WTC11 (cell line): ENCODE data around the gene TBX4. TPM values are rescaled to one million over a fixed set of nuclear protein-coding genes. Genes with fewer than 3 reads are reported as not detected.

Experiments used
- ATAC-seq: fragments of 200-7000 bp; cut with Tn5 transposase; 2 replicates; pipeline ENCODE4 v1.10.0; 2021; ENCODE audit warnings: mild to moderate bottlenecking, moderate library complexity
- CTCF ChIA-PET: fragments of 300-600 bp; sonication (Branson Sonifier 250); formaldehyde crosslinking; loops from one replicate; lab custom pipeline; 2021; ENCODE audit warnings: antibody characterized with exemption; lab: Charles Lee
- POLR2A ChIA-PET: fragments of 350-600 bp; sonication (Branson Sonifier 250); formaldehyde crosslinking; loops from one replicate; lab custom pipeline; 2021; ENCODE audit warnings: antibody characterized with exemption; lab: Charles Lee
- DNase-seq: peaks from one replicate; pipeline ENCODE4 v3.0.0; 2021; ENCODE audit warnings: low spot score
- H3K27ac Mint-ChIP-seq: 2 replicates; pipeline ENCODE4 v1.8.0; 2021; ENCODE audit warnings: mixed read lengths
- H3K27me3 Mint-ChIP-seq: 2 replicates; pipeline ENCODE4 v1.8.0; 2021; ENCODE audit warnings: low read depth, mild to moderate bottlenecking, moderate library complexity, mixed read lengths
- H3K36me3 Mint-ChIP-seq: 2 replicates; pipeline ENCODE4 v1.8.0; 2021; ENCODE audit warnings: mixed read lengths
- H3K4me1 Mint-ChIP-seq: 2 replicates; pipeline ENCODE4 v1.8.0; 2022; ENCODE audit warnings: mixed read lengths
- H3K4me3 Mint-ChIP-seq: 2 replicates; pipeline ENCODE4 v1.8.0; 2021; ENCODE audit warnings: mild to moderate bottlenecking, moderate library complexity, mixed read lengths
- H3K9me3 Mint-ChIP-seq: 2 replicates; pipeline ENCODE4 v1.8.0; 2021; ENCODE audit warnings: mixed read lengths
- ATF1 ChIP-seq: sonication (generic); formaldehyde crosslinking; IDR thresholded peaks from 2 replicates; pipeline ENCODE4 v1.8.1; 2023; ENCODE audit warnings: mild to moderate bottlenecking, moderate library complexity, missing genetic modification reagents
- CREM ChIP-seq: sonication (generic); formaldehyde crosslinking; IDR thresholded peaks from 2 replicates; pipeline ENCODE4 v1.8.1; 2022; ENCODE audit warnings: mild to moderate bottlenecking, missing genetic modification reagents, moderate library complexity
- FOXJ3 ChIP-seq: sonication (generic); formaldehyde crosslinking; IDR thresholded peaks from 2 replicates; pipeline ENCODE4 v1.9.0; 2021; ENCODE audit warnings: missing genetic modification reagents, mild to moderate bottlenecking, borderline replicate concordance
- FOXK1 ChIP-seq: sonication (generic); formaldehyde crosslinking; IDR thresholded peaks from 2 replicates; pipeline ENCODE4 v1.8.0; 2022; ENCODE audit warnings: mild to moderate bottlenecking, moderate library complexity, missing genetic modification reagents
- FOXP1 ChIP-seq: sonication (generic); formaldehyde crosslinking; IDR thresholded peaks from 2 replicates; pipeline ENCODE4 v1.8.0; 2022; ENCODE audit warnings: missing genetic modification reagents, mild to moderate bottlenecking, moderate library complexity, borderline replicate concordance
- IRF2 ChIP-seq: sonication (generic); formaldehyde crosslinking; IDR thresholded peaks from 2 replicates; pipeline ENCODE4 v1.8.0; 2022; ENCODE audit warnings: low read depth, missing genetic modification reagents, borderline replicate concordance
- JAZF1 ChIP-seq: fragments of 250-450 bp; sonication (Bioruptor Pico); IDR thresholded peaks from 2 replicates; pipeline ENCODE4 v1.9.0; 2021; ENCODE audit warnings: moderate library complexity, mild to moderate bottlenecking, inconsistent platforms
- NR1H2 ChIP-seq: sonication (generic); formaldehyde crosslinking; IDR thresholded peaks from 2 replicates; pipeline ENCODE4 v1.9.0; 2021; ENCODE audit warnings: mild to moderate bottlenecking, moderate library complexity, missing genetic modification reagents
- ZNF416 ChIP-seq: fragments of 250-450 bp; sonication (Bioruptor Pico); IDR thresholded peaks from 2 replicates; pipeline ENCODE4 v1.9.0; 2021; ENCODE audit warnings: mild to moderate bottlenecking, inconsistent platforms
- total RNA-seq: library from RNA; stranded (reverse); gene quantifications from 3 replicates; pipeline ENCODE4 v1.2.3, GENCODE V29; 2021
- TF ChIP-seq, protein P1 (sequence below): sonication (generic); formaldehyde crosslinking; IDR thresholded peaks from 2 replicates; pipeline ENCODE4 v1.8.1; 2023; ENCODE audit warnings: mild to moderate bottlenecking, missing genetic modification reagents, borderline replicate concordance
- TF ChIP-seq, protein P2 (sequence below): fragments of 250-450 bp; sonication (Bioruptor Pico); IDR thresholded peaks from 2 replicates; pipeline ENCODE4 v1.9.0; 2021; ENCODE audit warnings: moderate library complexity, mild to moderate bottlenecking, inconsistent platforms, borderline replicate concordance
- TF ChIP-seq, protein P3 (sequence below): sonication (generic); formaldehyde crosslinking; IDR thresholded peaks from 2 replicates; pipeline ENCODE4 v1.8.0; 2023; ENCODE audit warnings: missing genetic modification reagents, mild to moderate bottlenecking, borderline replicate concordance
- TF ChIP-seq, protein P4 (sequence below): sonication (generic); formaldehyde crosslinking; IDR thresholded peaks from 2 replicates; pipeline ENCODE4 v1.8.0; 2022; ENCODE audit warnings: mild to moderate bottlenecking, missing genetic modification reagents
- TF ChIP-seq, protein P5 (sequence below): fragments of 250-450 bp; sonication (Bioruptor Pico); IDR thresholded peaks from 2 replicates; pipeline ENCODE4 v1.8.0; 2021; ENCODE audit warnings: mild to moderate bottlenecking
- TF ChIP-seq, protein P6 (sequence below): sonication (generic); formaldehyde crosslinking; IDR thresholded peaks from 2 replicates; pipeline ENCODE4 v1.8.1; 2023; ENCODE audit warnings: mild to moderate bottlenecking, moderate library complexity, missing genetic modification reagents
- TF ChIP-seq, protein P7 (sequence below): fragments of 250-450 bp; sonication (Bioruptor Pico); conservative IDR thresholded peaks from 2 replicates; pipeline ENCODE4 v1.9.0; 2021; ENCODE audit warnings: mild to moderate bottlenecking

The TBX4 gene
- total RNA-seq, 1 experiment from 2014 or later, result not detected

DNA sequence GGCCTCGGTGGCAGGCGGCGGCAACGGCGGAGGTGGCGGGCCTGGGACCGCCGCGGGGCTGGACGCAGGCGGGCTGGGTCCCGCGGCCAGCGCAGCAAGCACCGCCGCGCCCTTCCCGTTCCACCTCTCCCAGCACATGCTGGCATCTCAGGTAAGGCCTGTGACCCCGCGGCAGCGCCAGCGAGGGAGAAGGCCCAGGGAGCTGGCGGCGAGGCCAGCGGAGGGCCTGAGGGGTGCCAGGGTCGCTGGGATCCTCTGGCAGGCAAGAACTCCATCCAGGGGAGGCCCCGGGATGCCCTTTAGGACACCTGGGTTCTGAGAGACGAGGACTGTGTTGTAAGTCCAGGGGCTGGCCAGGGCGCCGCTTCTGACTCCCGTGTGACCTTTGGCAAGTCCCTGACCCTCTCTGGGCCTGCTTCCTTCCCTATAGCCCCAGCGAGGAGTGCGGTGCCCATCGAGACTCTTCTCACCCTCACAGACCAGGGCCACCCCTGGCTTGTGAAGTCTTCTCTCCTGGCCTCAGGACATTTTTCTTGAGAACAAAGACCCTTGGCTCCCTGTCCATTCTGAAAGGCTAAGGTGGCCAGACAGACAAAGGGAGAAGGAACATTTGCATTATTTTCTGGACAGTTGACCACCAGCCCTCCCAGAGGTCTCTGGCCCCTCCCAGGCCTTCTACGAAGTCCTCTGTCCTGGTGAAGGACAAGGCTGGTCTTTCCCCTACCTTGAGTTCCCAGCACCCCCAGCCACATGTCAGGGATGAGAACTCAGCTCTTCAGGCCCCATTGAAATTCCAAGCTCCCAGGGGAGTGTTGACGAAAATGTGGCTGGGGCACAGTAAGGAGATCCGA lies 46.3 kb upstream of the TBX4 start (continued):
- TF ChIP-seq, protein P1, sequence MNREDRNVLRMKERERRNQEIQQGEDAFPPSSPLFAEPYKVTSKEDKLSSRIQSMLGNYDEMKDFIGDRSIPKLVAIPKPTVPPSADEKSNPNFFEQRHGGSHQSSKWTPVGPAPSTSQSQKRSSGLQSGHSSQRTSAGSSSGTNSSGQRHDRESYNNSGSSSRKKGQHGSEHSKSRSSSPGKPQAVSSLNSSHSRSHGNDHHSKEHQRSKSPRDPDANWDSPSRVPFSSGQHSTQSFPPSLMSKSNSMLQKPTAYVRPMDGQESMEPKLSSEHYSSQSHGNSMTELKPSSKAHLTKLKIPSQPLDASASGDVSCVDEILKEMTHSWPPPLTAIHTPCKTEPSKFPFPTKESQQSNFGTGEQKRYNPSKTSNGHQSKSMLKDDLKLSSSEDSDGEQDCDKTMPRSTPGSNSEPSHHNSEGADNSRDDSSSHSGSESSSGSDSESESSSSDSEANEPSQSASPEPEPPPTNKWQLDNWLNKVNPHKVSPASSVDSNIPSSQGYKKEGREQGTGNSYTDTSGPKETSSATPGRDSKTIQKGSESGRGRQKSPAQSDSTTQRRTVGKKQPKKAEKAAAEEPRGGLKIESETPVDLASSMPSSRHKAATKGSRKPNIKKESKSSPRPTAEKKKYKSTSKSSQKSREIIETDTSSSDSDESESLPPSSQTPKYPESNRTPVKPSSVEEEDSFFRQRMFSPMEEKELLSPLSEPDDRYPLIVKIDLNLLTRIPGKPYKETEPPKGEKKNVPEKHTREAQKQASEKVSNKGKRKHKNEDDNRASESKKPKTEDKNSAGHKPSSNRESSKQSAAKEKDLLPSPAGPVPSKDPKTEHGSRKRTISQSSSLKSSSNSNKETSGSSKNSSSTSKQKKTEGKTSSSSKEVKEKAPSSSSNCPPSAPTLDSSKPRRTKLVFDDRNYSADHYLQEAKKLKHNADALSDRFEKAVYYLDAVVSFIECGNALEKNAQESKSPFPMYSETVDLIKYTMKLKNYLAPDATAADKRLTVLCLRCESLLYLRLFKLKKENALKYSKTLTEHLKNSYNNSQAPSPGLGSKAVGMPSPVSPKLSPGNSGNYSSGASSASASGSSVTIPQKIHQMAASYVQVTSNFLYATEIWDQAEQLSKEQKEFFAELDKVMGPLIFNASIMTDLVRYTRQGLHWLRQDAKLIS (CRISPR knock-in tag), result no peak
- TF ChIP-seq FOXK1 (CRISPR knock-in tag) (no peak), JAZF1 (CRISPR knock-in tag) (no peak), FOXP1 (CRISPR knock-in tag) (no peak), FOXJ3 (CRISPR knock-in tag) (no peak), NR1H2 (CRISPR knock-in tag) (no peak)
- TF ChIP-seq, protein P2, sequence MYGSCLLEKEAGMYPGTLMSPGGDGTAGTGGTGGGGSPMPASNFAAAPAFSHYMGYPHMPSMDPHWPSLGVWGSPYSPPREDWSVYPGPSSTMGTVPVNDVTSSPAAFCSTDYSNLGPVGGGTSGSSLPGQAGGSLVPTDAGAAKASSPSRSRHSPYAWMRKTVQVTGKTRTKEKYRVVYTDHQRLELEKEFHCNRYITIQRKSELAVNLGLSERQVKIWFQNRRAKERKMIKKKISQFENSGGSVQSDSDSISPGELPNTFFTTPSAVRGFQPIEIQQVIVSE (CRISPR knock-in tag), result no peak

DNA sequence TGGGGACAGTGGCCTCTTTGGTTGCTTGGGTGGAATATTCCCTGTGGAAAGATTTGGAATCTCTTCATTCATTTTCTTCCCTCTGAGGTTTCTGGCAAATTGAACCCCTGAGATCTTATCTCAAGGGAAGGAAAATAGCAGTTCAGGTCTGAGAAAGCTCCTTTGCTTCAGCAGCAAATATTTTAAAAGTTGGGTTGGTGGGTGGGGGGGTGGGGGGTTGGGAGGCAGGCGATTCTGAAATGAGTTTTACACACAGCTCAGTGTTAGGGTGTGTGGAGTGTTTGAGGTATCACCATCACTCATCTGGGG lies 45.7 kb upstream of the TBX4 start:
- no peaks in the 10 kb centered on the region for H3K36me3 Mint-ChIP-seq
- ATAC-seq (no peak), DNase-seq (no peak)
- H3K9me3 Mint-ChIP-seq, result no peaks in the 10 kb centered on the region
- POLR2A ChIA-PET, result no interaction called here
- no peak overlapping the region for H3K4me3 Mint-ChIP-seq
- no peak overlapping the region for H3K27ac Mint-ChIP-seq
- CTCF ChIA-PET, result no interaction called here
- H3K4me1 Mint-ChIP-seq, result peaks cover 33% of the 10 kb centered on the region
- peaks cover 98% of the 10 kb centered on the region for H3K27me3 Mint-ChIP-seq
- TF ChIP-seq, protein P3, sequence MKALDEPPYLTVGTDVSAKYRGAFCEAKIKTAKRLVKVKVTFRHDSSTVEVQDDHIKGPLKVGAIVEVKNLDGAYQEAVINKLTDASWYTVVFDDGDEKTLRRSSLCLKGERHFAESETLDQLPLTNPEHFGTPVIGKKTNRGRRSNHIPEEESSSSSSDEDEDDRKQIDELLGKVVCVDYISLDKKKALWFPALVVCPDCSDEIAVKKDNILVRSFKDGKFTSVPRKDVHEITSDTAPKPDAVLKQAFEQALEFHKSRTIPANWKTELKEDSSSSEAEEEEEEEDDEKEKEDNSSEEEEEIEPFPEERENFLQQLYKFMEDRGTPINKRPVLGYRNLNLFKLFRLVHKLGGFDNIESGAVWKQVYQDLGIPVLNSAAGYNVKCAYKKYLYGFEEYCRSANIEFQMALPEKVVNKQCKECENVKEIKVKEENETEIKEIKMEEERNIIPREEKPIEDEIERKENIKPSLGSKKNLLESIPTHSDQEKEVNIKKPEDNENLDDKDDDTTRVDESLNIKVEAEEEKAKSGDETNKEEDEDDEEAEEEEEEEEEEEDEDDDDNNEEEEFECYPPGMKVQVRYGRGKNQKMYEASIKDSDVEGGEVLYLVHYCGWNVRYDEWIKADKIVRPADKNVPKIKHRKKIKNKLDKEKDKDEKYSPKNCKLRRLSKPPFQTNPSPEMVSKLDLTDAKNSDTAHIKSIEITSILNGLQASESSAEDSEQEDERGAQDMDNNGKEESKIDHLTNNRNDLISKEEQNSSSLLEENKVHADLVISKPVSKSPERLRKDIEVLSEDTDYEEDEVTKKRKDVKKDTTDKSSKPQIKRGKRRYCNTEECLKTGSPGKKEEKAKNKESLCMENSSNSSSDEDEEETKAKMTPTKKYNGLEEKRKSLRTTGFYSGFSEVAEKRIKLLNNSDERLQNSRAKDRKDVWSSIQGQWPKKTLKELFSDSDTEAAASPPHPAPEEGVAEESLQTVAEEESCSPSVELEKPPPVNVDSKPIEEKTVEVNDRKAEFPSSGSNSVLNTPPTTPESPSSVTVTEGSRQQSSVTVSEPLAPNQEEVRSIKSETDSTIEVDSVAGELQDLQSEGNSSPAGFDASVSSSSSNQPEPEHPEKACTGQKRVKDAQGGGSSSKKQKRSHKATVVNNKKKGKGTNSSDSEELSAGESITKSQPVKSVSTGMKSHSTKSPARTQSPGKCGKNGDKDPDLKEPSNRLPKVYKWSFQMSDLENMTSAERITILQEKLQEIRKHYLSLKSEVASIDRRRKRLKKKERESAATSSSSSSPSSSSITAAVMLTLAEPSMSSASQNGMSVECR, result no peak
- TF ChIP-seq IRF2 (CRISPR knock-in tag) (no peak), ZNF416 (no peak), CREM (no peak), ATF1 (CRISPR knock-in tag) (no peak)
- TF ChIP-seq, protein P4, sequence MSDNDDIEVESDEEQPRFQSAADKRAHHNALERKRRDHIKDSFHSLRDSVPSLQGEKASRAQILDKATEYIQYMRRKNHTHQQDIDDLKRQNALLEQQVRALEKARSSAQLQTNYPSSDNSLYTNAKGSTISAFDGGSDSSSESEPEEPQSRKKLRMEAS (CRISPR knock-in tag), result no peak
- TF ChIP-seq, protein P5, sequence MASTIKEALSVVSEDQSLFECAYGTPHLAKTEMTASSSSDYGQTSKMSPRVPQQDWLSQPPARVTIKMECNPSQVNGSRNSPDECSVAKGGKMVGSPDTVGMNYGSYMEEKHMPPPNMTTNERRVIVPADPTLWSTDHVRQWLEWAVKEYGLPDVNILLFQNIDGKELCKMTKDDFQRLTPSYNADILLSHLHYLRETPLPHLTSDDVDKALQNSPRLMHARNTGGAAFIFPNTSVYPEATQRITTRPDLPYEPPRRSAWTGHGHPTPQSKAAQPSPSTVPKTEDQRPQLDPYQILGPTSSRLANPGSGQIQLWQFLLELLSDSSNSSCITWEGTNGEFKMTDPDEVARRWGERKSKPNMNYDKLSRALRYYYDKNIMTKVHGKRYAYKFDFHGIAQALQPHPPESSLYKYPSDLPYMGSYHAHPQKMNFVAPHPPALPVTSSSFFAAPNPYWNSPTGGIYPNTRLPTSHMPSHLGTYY (CRISPR knock-in tag), result no peak
- TF ChIP-seq, protein P6, sequence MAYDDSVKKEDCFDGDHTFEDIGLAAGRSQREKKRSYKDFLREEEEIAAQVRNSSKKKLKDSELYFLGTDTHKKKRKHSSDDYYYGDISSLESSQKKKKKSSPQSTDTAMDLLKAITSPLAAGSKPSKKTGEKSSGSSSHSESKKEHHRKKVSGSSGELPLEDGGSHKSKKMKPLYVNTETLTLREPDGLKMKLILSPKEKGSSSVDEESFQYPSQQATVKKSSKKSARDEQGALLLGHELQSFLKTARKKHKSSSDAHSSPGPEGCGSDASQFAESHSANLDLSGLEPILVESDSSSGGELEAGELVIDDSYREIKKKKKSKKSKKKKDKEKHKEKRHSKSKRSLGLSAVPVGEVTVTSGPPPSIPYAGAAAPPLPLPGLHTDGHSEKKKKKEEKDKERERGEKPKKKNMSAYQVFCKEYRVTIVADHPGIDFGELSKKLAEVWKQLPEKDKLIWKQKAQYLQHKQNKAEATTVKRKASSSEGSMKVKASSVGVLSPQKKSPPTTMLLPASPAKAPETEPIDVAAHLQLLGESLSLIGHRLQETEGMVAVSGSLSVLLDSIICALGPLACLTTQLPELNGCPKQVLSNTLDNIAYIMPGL (CRISPR knock-in tag), result no peak
- TF ChIP-seq, protein P7, sequence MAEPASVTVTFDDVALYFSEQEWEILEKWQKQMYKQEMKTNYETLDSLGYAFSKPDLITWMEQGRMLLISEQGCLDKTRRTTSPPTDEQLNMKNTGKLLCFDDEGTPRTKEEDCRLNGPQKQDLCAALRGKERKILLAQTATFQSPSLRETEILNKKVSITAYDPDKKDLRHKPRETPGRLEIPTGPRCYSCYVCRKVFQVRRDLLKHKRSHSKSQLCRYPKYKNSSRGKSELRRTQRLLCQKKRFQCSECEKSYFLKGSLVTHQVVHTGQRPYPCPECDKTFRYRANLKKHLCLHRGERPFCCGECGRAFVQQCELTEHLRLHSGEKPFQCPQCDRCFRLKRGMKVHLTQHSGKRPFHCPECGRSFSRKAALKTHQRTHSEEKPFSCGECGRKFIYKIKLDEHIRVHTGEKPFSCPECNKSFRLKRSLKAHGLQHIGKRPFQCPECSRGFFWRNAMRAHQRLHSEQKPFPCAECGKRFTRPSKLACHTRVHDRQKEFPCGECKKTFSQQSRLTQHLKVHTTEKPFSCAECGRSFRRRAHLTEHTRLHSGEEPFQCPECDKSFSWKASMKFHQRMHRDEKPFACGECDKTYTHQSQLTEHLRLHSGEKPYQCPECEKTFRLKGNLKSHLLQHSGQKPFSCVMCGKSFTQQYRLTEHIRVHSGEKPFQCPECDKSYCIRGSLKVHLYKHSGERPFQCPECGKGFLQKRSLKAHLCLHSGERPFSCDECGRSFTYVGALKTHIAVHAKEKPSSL (CRISPR knock-in tag), result no peak
